ENCODE results near the gene INAVA. TPM values are rescaled to one million over a fixed set of nuclear protein-coding genes. Genes with fewer than 3 reads are reported as not detected.

INAVA gene
- total and polyA plus RNA-seq, 9 of the 15 experiments (the other 6 are each of a cell fraction or from before 2014, with no cell fraction given) = 0.09 TPM; not detected in 8

GRCh38 chr1:200893411-200893901 lies 1.2 kb upstream of the INAVA start (continued):
- TF ChIP-seq NR2C2 (CRISPR knock-in tag; IDR thresholded peaks at IDR 0.05) = no peak
- TF ChIP-seq NR2C2 (tag; IDR thresholded peaks at IDR 0.05) = no peak
- no peak for TF ChIP-seq ZNF165 (CRISPR knock-in tag; IDR thresholded peaks at IDR 0.05; ENCODE audit: borderline replicate concordance)
- no peak for TF ChIP-seq ZBTB7A (IDR thresholded peaks at IDR 0.05; ENCODE audit: borderline replicate concordance, control insufficient read depth, low read depth, low read length)
- TF ChIP-seq, protein P1, sequence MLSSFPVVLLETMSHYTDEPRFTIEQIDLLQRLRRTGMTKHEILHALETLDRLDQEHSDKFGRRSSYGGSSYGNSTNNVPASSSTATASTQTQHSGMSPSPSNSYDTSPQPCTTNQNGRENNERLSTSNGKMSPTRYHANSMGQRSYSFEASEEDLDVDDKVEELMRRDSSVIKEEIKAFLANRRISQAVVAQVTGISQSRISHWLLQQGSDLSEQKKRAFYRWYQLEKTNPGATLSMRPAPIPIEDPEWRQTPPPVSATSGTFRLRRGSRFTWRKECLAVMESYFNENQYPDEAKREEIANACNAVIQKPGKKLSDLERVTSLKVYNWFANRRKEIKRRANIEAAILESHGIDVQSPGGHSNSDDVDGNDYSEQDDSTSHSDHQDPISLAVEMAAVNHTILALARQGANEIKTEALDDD (IDR thresholded peaks at IDR 0.05) = no peak
- TF ChIP-seq, protein P2, sequence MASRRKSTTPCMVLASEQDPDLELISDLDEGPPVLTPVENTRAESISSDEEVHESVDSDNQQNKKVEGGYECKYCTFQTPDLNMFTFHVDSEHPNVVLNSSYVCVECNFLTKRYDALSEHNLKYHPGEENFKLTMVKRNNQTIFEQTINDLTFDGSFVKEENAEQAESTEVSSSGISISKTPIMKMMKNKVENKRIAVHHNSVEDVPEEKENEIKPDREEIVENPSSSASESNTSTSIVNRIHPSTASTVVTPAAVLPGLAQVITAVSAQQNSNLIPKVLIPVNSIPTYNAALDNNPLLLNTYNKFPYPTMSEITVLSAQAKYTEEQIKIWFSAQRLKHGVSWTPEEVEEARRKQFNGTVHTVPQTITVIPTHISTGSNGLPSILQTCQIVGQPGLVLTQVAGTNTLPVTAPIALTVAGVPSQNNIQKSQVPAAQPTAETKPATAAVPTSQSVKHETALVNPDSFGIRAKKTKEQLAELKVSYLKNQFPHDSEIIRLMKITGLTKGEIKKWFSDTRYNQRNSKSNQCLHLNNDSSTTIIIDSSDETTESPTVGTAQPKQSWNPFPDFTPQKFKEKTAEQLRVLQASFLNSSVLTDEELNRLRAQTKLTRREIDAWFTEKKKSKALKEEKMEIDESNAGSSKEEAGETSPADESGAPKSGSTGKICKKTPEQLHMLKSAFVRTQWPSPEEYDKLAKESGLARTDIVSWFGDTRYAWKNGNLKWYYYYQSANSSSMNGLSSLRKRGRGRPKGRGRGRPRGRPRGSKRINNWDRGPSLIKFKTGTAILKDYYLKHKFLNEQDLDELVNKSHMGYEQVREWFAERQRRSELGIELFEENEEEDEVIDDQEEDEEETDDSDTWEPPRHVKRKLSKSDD (conservative IDR thresholded peaks at IDR 0.05; ENCODE audit: low read length) = no peak
- TF ChIP-seq CREBBP (IDR thresholded peaks at IDR 0.05; ENCODE audit: low read depth, low read length) = no peak
- TF ChIP-seq CHCHD3 (CRISPR knock-in tag; IDR thresholded peaks at IDR 0.05) = no peak
- no peak for TF ChIP-seq KDM5B (IDR thresholded peaks at IDR 0.05; ENCODE audit: insufficient replicate concordance, low read depth, low read length)
- no peak for TF ChIP-seq CBFB (CRISPR knock-in tag; IDR thresholded peaks at IDR 0.05)
- no peak for TF ChIP-seq ZNF778 (CRISPR knock-in tag; IDR thresholded peaks at IDR 0.05)
- no peak for TF ChIP-seq FUS (optimal IDR thresholded peaks at IDR 0.05; ENCODE audit: low read depth, low read length)
